H9 (cell line): ENCODE results near the gene KMT5B. TPM values are rescaled to one million over a fixed set of nuclear protein-coding genes. Genes with fewer than 3 reads are reported as not detected.

Experiments
- DNase-seq: peaks from one replicate; pipeline ENCODE4 v3.0.0-alpha.2; 2017
- H2AFZ ChIP-seq: one replicate; pipeline ENCODE4 v1.6.1; 2013; ENCODE audit warnings: mild to moderate bottlenecking, low read length, control low read depth, moderate library complexity
- H2AK5ac ChIP-seq: 2 replicates; pipeline ENCODE4 v1.6.1; 2013; ENCODE audit warnings: low read length, control low read depth, mixed read lengths; ENCODE audit not compliant: insufficient read length
- H2BK120ac ChIP-seq: one replicate; pipeline ENCODE4 v1.6.1; 2013; ENCODE audit warnings: low read depth, mild to moderate bottlenecking, low read length, control low read depth, inconsistent platforms; ENCODE audit not compliant: poor library complexity, severe bottlenecking
- H2BK12ac ChIP-seq: 2 replicates; pipeline ENCODE4 v1.6.1; 2013; ENCODE audit warnings: low read length, control low read depth, mixed read lengths, low read depth; ENCODE audit not compliant: insufficient read length
- H2BK15ac ChIP-seq: 2 replicates; pipeline ENCODE4 v1.6.1; 2013; ENCODE audit warnings: low read depth, low read length, control low read depth
- H2BK20ac ChIP-seq: one replicate; pipeline ENCODE4 v1.6.1; 2013; ENCODE audit warnings: low read depth, mild to moderate bottlenecking, low read length, control low read depth, inconsistent platforms; ENCODE audit not compliant: poor library complexity, severe bottlenecking
- H2BK5ac ChIP-seq: 2 replicates; pipeline ENCODE4 v1.6.1; 2013; ENCODE audit warnings: low read length, control low read depth, mixed read lengths; ENCODE audit not compliant: insufficient read length
- H3K14ac ChIP-seq: 2 replicates; pipeline ENCODE4 v1.6.1; 2013; ENCODE audit warnings: low read length, control low read depth; ENCODE audit not compliant: insufficient read depth
- H3K18ac ChIP-seq: 2 replicates; pipeline ENCODE4 v1.6.1; 2013; ENCODE audit warnings: low read depth, mild to moderate bottlenecking, mixed read lengths, low read length, control low read depth; ENCODE audit not compliant: insufficient read length
- H3K23ac ChIP-seq: 2 replicates; pipeline ENCODE4 v1.6.1; 2013; ENCODE audit warnings: low read length, control low read depth, mixed read lengths, low read depth; ENCODE audit not compliant: insufficient read length
- H3K23me2 ChIP-seq: 2 replicates; pipeline ENCODE4 v1.6.1; 2013; ENCODE audit warnings: low read depth, mild to moderate bottlenecking, mixed read lengths, low read length, control low read depth; ENCODE audit not compliant: insufficient read length, poor library complexity, severe bottlenecking
- H3K27ac ChIP-seq: 2 replicates; pipeline ENCODE4 v1.5.1; 2013; ENCODE audit warnings: low read length, control low read depth, mixed read lengths, low read depth; ENCODE audit not compliant: insufficient read length
- H3K27me3 ChIP-seq: 2 replicates; pipeline ENCODE4 v1.6.1; 2013; ENCODE audit warnings: low read length, control low read depth, inconsistent platforms; ENCODE audit not compliant: insufficient read depth
- H3K4ac ChIP-seq: 2 replicates; pipeline ENCODE4 v1.6.1; 2013; ENCODE audit warnings: low read depth, mild to moderate bottlenecking, control low read depth, inconsistent platforms, low read length, moderate library complexity
- H3K4me1 ChIP-seq: 2 replicates; pipeline ENCODE4 v1.6.1; 2013; ENCODE audit warnings: low read length, control low read depth, inconsistent platforms; ENCODE audit not compliant: insufficient read depth
- H3K4me2 ChIP-seq: 2 replicates; pipeline ENCODE4 v1.6.1; 2013; ENCODE audit warnings: low read length, control low read depth, mixed read lengths; ENCODE audit not compliant: insufficient read length, insufficient read depth
- H3K56ac ChIP-seq: 2 replicates; pipeline ENCODE4 v1.6.1; 2013; ENCODE audit warnings: low read depth, mild to moderate bottlenecking, mixed read lengths, low read length, control low read depth; ENCODE audit not compliant: insufficient read length
- H3K79me1 ChIP-seq: 2 replicates; pipeline ENCODE4 v1.6.1; 2013; ENCODE audit warnings: low read depth, mild to moderate bottlenecking, moderate library complexity, low read length, control low read depth, inconsistent platforms; ENCODE audit not compliant: insufficient read depth, poor library complexity, severe bottlenecking
- H3K79me2 ChIP-seq: 2 replicates; pipeline ENCODE4 v1.6.1; 2013; ENCODE audit warnings: low read length, control low read depth, inconsistent platforms; ENCODE audit not compliant: insufficient read depth
- H3K9ac ChIP-seq: 2 replicates; pipeline ENCODE4 v1.6.1; 2013; ENCODE audit warnings: low read length, control low read depth, mixed read lengths; ENCODE audit not compliant: insufficient read length; ENCODE audit errors: extremely low read depth
- H3K9me3 ChIP-seq: one replicate; pipeline ENCODE4 v1.6.1; 2013; ENCODE audit warnings: low read depth, low read length, inconsistent platforms; ENCODE audit not compliant: control insufficient read depth
- H3T11ph ChIP-seq: one replicate; pipeline ENCODE4 v1.6.1; 2013; ENCODE audit warnings: mild to moderate bottlenecking, low read length, control low read depth, inconsistent platforms
- H4K20me1 ChIP-seq: one replicate; pipeline ENCODE4 v1.6.1; 2013; ENCODE audit not compliant: control insufficient read depth, insufficient read length, insufficient read depth
- H4K5ac ChIP-seq: 2 replicates; pipeline ENCODE4 v1.6.1; 2013; ENCODE audit warnings: low read depth, mild to moderate bottlenecking, mixed read lengths, low read length, control low read depth; ENCODE audit not compliant: insufficient read length
- H4K8ac ChIP-seq: replicated peaks from 2 replicates; pipeline ENCODE4 v1.6.1; 2013; ENCODE audit warnings: low read length, control low read depth, mixed read lengths, low read depth; ENCODE audit not compliant: insufficient read length
- H4K91ac ChIP-seq: 2 replicates; pipeline ENCODE4 v1.6.1; 2013; ENCODE audit warnings: low read depth, mild to moderate bottlenecking, moderate library complexity, mixed read lengths, low read length, control low read depth; ENCODE audit not compliant: insufficient read length
- H3K27ac Mint-ChIP-seq, 3 experiments: 2 replicates in 2 of 3; 3 replicates in 1 of 3; pipeline ENCODE4 v1.8.0; 2020 to 2021; ENCODE audit warnings: mixed read lengths in 3 of 3, mild to moderate bottlenecking in 1 of 3, moderate library complexity in 1 of 3
- H3K27me3 Mint-ChIP-seq: 2 replicates; pipeline ENCODE4 v1.8.0; 2021; ENCODE audit warnings: low read depth, mild to moderate bottlenecking, moderate library complexity, mixed read lengths
- H3K36me3 Mint-ChIP-seq, 3 experiments: 2 replicates in 2 of 3; 3 replicates in 1 of 3; pipeline ENCODE4 v1.8.0; 2020 to 2021; ENCODE audit warnings: low read depth in 3 of 3, mixed read lengths in 3 of 3; ENCODE audit not compliant: insufficient read depth in 1 of 3
- H3K4me1 Mint-ChIP-seq, 2 experiments: 2 replicates each; pipeline ENCODE4 v1.8.0; 2020; ENCODE audit warnings: mixed read lengths in 2 of 2
- H3K4me3 Mint-ChIP-seq, 2 experiments: 2 replicates in 1 of 2; 3 replicates in 1 of 2; pipeline ENCODE4 v1.8.0; 2020 to 2021; ENCODE audit warnings: mild to moderate bottlenecking in 2 of 2, mixed read lengths in 2 of 2, moderate library complexity in 1 of 2
- H3K9me3 Mint-ChIP-seq, 2 experiments: 2 replicates in 1 of 2; 3 replicates in 1 of 2; pipeline ENCODE4 v1.8.0; 2020; ENCODE audit warnings: mild to moderate bottlenecking in 2 of 2, mixed read lengths in 2 of 2, moderate library complexity in 1 of 2
- WGBS: extraction: QIAGEN DNeasy Blood & Tissue Kit; methylation state at CpG from one replicate; pipeline ENCODE4 v1.1.7; 2013; ENCODE audit warnings: missing lambda C conversion rate, low lambda C conversion rate, mixed read lengths; ENCODE audit not compliant: insufficient read length; ENCODE audit errors: extremely low coverage; 5-methylcytosine and 5-hydroxymethylcytosine counted together
- total RNA-seq: library from RNA; stranded (reverse); gene quantifications from 2 replicates; pipeline ENCODE4 v1.2.1, GENCODE V29; 2021
- TF ChIP-seq, protein P1 (sequence below): fragments of 200-600 bp; sonication (generic); conservative IDR thresholded peaks from 3 replicates; pipeline ENCODE4 v1.8.0; 2021; ENCODE audit warnings: antibody characterized with exemption, mild to moderate bottlenecking

The KMT5B gene
- total RNA-seq, 1 experiment from 2014 or later: 61.6 TPM

DNA sequence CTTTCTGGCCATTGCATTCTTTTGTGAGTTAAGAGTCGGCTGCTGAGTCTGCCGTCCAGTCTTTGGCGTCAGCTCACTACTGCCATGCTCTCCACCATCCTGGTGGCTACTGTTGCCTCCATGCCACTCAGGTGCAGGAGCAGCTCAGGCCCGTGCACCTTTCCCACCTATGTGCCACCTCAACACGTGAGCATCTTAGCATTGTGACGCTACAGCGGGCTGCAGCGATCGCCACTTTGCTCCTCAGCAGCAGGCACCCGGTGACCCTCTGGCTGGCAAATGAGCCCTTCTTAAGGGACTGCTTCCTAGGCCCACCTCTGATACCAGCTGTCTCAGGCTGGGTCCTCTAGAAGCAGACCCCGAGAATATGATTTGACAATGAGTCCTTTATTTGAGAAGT lies 11.5 kb upstream of the KMT5B start:
- Histone ChIP-seq H2AFZ (no peak overlapping the region), H3K27ac (no peak overlapping the region), H3K79me1 (no peaks in the 10 kb centered on the region), H3K18ac (no peak overlapping the region), H3K9me3 (no peaks in the 10 kb centered on the region), H4K8ac (no peak overlapping the region), H2BK5ac (no peak overlapping the region), H3K4me2 (no peak overlapping the region), H3K27me3 (no peaks in the 10 kb centered on the region), H3K79me2 (no peaks in the 10 kb centered on the region), H2BK15ac (no peak overlapping the region), H3K56ac (no peak overlapping the region), H4K20me1 (no peaks in the 10 kb centered on the region), H3K9ac (no peak overlapping the region), H3K14ac (no peak overlapping the region), H3K23ac (no peak overlapping the region), H3T11ph (no peak overlapping the region), H4K5ac (no peak overlapping the region), H3K23me2 (no peaks in the 10 kb centered on the region), H2BK20ac (no peak overlapping the region), H4K91ac (no peak overlapping the region), H3K4me1 (no peaks in the 10 kb centered on the region), H2AK5ac (no peak overlapping the region), H2BK120ac (no peak overlapping the region), H3K4ac (no peak overlapping the region), H2BK12ac (no peak overlapping the region)
- TF ChIP-seq, protein P1, sequence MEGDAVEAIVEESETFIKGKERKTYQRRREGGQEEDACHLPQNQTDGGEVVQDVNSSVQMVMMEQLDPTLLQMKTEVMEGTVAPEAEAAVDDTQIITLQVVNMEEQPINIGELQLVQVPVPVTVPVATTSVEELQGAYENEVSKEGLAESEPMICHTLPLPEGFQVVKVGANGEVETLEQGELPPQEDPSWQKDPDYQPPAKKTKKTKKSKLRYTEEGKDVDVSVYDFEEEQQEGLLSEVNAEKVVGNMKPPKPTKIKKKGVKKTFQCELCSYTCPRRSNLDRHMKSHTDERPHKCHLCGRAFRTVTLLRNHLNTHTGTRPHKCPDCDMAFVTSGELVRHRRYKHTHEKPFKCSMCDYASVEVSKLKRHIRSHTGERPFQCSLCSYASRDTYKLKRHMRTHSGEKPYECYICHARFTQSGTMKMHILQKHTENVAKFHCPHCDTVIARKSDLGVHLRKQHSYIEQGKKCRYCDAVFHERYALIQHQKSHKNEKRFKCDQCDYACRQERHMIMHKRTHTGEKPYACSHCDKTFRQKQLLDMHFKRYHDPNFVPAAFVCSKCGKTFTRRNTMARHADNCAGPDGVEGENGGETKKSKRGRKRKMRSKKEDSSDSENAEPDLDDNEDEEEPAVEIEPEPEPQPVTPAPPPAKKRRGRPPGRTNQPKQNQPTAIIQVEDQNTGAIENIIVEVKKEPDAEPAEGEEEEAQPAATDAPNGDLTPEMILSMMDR: no peak
- no CpG with 5 or more reads among the region's 11 CpGs for whole genome bisulfite sequencing
- Mint-ChIP-seq H3K4me1 (peaks cover 0 to 5% of the 10 kb centered on the region in 2 experiments; a peak in 2 of 4 replicates), H3K36me3 (no peaks in the 10 kb centered on the region; a peak in 1 of 7 replicates), H3K27me3 (peaks cover 13% of the 10 kb centered on the region), H3K27ac (no peak overlapping the region), H3K4me3 (no peak overlapping the region), H3K9me3 (peaks cover 4 to 6% of the 10 kb centered on the region in 2 experiments; a peak in 4 of 5 replicates)
- DNase-seq: no peak
